MM.1S (cell line): ENCODE results near the gene BHLHA9.

Experiments used
- EZH2 ChIP-seq: fragments of 300-600 bp; sonication (generic); optimal IDR thresholded peaks from 2 replicates; pipeline ENCODE3; 2017; ENCODE audit warnings: low read depth, mild to moderate bottlenecking, antibody characterized with exemption, low read length, mixed read lengths
- EZH2phosphoT487 ChIP-seq: fragments of 300-600 bp; sonication (generic); IDR thresholded peaks from 2 replicates; pipeline ENCODE4 v1.6.1; 2018; ENCODE audit warnings: antibody characterized with exemption, low read length
- TF ChIP-seq, protein P1 (sequence below): fragments of 300-600 bp; sonication (generic); IDR thresholded peaks from 2 replicates; pipeline ENCODE4 v1.5.1; 2016; ENCODE audit warnings: antibody characterized with exemption, low read length, mixed read lengths

DNA sequence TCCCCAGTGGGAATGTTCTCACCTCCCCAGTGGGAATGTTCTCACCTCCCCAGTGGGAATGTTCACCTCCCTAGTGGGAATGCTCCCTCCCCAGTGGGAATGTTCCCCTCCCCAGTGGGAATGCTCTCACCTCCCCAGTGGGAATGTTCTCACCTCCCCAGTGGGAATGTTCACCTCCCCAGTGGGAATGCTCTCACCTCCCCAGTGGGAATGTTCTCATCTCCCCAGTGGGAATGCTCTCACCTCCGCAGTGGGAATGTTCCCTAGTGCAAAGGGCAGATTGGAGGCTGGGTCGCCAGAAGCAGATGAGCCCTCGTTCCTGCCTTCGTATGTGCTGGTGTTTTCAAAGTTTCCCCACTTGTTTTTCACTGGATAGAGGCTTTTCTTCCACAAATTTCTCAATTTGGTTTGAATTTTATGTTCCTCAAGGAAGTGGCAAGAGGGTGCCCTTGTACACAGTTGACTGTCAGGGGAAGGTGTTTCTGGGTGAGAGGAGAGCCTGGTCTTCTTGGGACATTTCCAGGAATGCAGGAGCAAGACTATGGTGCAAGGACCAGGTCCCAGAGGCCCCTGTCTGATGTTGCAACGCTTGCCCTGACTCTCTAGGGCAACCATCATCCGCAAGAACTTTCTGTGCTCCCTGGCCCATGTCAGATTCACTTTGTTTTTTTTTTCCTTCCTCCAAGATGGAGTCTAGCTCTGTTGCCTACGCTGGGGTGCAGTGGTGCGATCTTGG lies 43.2 kb downstream of the BHLHA9 start:
- TF ChIP-seq, protein P1, sequence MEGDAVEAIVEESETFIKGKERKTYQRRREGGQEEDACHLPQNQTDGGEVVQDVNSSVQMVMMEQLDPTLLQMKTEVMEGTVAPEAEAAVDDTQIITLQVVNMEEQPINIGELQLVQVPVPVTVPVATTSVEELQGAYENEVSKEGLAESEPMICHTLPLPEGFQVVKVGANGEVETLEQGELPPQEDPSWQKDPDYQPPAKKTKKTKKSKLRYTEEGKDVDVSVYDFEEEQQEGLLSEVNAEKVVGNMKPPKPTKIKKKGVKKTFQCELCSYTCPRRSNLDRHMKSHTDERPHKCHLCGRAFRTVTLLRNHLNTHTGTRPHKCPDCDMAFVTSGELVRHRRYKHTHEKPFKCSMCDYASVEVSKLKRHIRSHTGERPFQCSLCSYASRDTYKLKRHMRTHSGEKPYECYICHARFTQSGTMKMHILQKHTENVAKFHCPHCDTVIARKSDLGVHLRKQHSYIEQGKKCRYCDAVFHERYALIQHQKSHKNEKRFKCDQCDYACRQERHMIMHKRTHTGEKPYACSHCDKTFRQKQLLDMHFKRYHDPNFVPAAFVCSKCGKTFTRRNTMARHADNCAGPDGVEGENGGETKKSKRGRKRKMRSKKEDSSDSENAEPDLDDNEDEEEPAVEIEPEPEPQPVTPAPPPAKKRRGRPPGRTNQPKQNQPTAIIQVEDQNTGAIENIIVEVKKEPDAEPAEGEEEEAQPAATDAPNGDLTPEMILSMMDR, result no peak
- no peak for TF ChIP-seq EZH2
- no peak for TF ChIP-seq EZH2phosphoT487
